Measurements from ENCODE around the gene SMIM38. TPM values are rescaled to one million over a fixed set of nuclear protein-coding genes. Genes with fewer than 3 reads are reported as not detected.

The SMIM38 gene
- total RNA-seq, 1 donor from 2014 or later = 0.26 TPM

GRCh38 chr11:69160296-69161116 lies 4.8 kb downstream of the SMIM38 start:
- Histone ChIP-seq H3K36me3 (ENCODE audit: control insufficient read depth, insufficient read depth, low read length) (no peaks in the 10 kb centered on the region), H3K4me3 (ENCODE audit: low read depth, low read length) (no peak overlapping the region), H3K27me3 (ENCODE audit: control insufficient read depth, insufficient read depth, low read length) (peaks cover 4% of the 10 kb centered on the region)
- no peak for FAIRE-seq
- no peak for TF ChIP-seq CTCF (IDR thresholded peaks at IDR 0.05; ENCODE audit: insufficient read depth, low read length, severe bottlenecking)
- no peak for DNase-seq (ENCODE audit: low read depth)

GRCh38 chr11:69161117-69161407 lies 5.3 kb downstream of the SMIM38 start:
- FAIRE-seq = no peak
- no peaks in the 10 kb centered on the region for H3K36me3 ChIP-seq (ENCODE audit: control insufficient read depth, insufficient read depth, low read length)
- DNase-seq (ENCODE audit: low read depth) = no peak

GRCh38 chr11:69162505-69162904 lies 6.8 kb downstream of the SMIM38 start:
- no peaks in the 10 kb centered on the region for H3K36me3 ChIP-seq (ENCODE audit: control insufficient read depth, insufficient read depth, low read length)
- TF ChIP-seq CTCF (IDR thresholded peaks at IDR 0.05; ENCODE audit: insufficient read depth, low read length, severe bottlenecking) = no peak
- FAIRE-seq = no peak

More at GRCh38 chr11:69161117-69161407, 5.3 kb downstream of the SMIM38 start:
- no peak for TF ChIP-seq CTCF (IDR thresholded peaks at IDR 0.05; ENCODE audit: insufficient read depth, low read length, severe bottlenecking)
- peaks cover 4% of the 10 kb centered on the region for H3K27me3 ChIP-seq (ENCODE audit: control insufficient read depth, insufficient read depth, low read length)
- no peak overlapping the region for H3K4me3 ChIP-seq (ENCODE audit: low read depth, low read length)

GRCh38 chr11:69163842-69164241 lies 8.1 kb downstream of the SMIM38 start:
- H3K4me3 ChIP-seq (ENCODE audit: low read depth, low read length) = no peak overlapping the region
- DNase-seq (ENCODE audit: low read depth) (no peak), FAIRE-seq (no peak)
- H3K27me3 ChIP-seq (ENCODE audit: control insufficient read depth, insufficient read depth, low read length) = peaks cover 2% of the 10 kb centered on the region
- no peak for TF ChIP-seq CTCF (IDR thresholded peaks at IDR 0.05; ENCODE audit: insufficient read depth, low read length, severe bottlenecking)
- H3K36me3 ChIP-seq (ENCODE audit: control insufficient read depth, insufficient read depth, low read length) = no peaks in the 10 kb centered on the region

More at GRCh38 chr11:69162505-69162904, 6.8 kb downstream of the SMIM38 start:
- no peak overlapping the region for H3K4me3 ChIP-seq (ENCODE audit: low read depth, low read length)
- DNase-seq (ENCODE audit: low read depth) = no peak
- peaks cover 4% of the 10 kb centered on the region for H3K27me3 ChIP-seq (ENCODE audit: control insufficient read depth, insufficient read depth, low read length)

- TF ChIP-seq CTCF (IDR thresholded peaks at IDR 0.05; ENCODE audit: insufficient read depth, low read length, severe bottlenecking) = no peak
- Histone ChIP-seq H3K4me3 (ENCODE audit: low read depth, low read length) (no peak overlapping the region), H3K36me3 (ENCODE audit: control insufficient read depth, insufficient read depth, low read length) (no peaks in the 10 kb centered on the region), H3K27me3 (ENCODE audit: control insufficient read depth, insufficient read depth, low read length) (peaks cover 2% of the 10 kb centered on the region)
- FAIRE-seq (no peak), DNase-seq (ENCODE audit: low read depth) (no peak)
Observed at GRCh38 chr11:69164824-69165223, 9.1 kb downstream of the SMIM38 start.

- no peak for DNase-seq (ENCODE audit: low read depth)
- FAIRE-seq = no peak
- no peak for TF ChIP-seq CTCF (IDR thresholded peaks at IDR 0.05; ENCODE audit: insufficient read depth, low read length, severe bottlenecking)
- Histone ChIP-seq H3K4me3 (ENCODE audit: low read depth, low read length) (no peak overlapping the region), H3K36me3 (ENCODE audit: control insufficient read depth, insufficient read depth, low read length) (no peaks in the 10 kb centered on the region), H3K27me3 (ENCODE audit: control insufficient read depth, insufficient read depth, low read length) (peaks cover 2% of the 10 kb centered on the region)
Observed at GRCh38 chr11:69165775-69166174, 10.0 kb downstream of the SMIM38 start.
